ENCODE results near the gene SETD1A. TPM values are rescaled to one million over a fixed set of nuclear protein-coding genes. Genes with fewer than 3 reads are reported as not detected.

SETD1A gene
- total RNA-seq, 1 experiment from 2014 or later = 15.8 TPM

DNA sequence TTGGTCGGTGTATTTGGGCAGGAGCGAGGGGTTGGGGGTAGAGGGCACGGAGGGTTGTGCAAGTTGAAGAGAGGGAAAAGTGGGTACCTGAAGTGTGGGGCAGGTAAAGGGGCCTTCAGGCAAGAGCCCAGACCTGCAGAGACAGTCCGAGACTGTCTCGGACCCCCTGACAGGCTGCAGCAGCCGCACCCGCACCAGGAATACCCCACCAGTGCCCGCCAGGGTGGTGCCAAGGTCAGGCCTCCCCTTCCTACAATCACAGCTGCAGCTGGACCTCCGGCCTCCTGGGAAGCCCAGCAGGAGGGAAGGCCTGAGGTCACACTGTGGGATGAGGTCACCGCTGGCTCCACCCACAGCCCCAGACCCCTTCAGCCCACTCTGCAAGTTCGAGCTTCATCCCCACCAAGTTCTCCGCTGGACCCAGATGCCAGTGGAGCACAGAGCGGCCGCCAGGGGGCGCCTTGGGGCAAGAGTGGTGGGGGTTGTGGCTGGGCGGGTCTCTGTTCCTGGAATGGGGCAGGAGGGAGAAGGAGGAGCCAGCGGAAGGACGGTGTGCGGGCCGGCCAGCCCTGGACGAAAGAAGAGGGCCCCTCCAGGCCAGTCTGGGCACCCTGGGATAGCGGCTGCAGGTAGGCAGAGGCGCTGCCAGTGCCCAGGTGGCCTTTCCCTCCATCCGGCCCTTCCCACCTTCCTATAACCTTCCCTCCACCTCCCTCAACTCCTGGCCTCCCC, 27.3 kb downstream of the SETD1A start, which contains the start of gene HSD3B7:
HSD3B7 (plus strand) TSS at position 539 of the 732 bp plus-strand sequence. CDS start 452 bp downstream, outside the sequence.
- POLR2A ChIA-PET = interaction anchor here (0.7 to 3.4 kb wide), 8 partner anchors 49 to 217 kb away, joined by 3 to 30 read pairs (median 4); partner anchors contain the start of genes KAT8, STX4, ZNF646 and ZNF668
- Mint-ChIP-seq H3K4me3 (ENCODE audit: unreplicated experiment) (peak within 1 kb of the TSS; percentile 72), H3K27ac (ENCODE audit: low read depth, unreplicated experiment) (peak within 1 kb of the TSS; percentile 70), H3K9me3 (ENCODE audit: unreplicated experiment) (no peaks in the 10 kb centered on the region), H3K4me1 (ENCODE audit: insufficient read depth, unreplicated experiment) (peaks cover 5% of the 10 kb centered on the region), H3K27me3 (ENCODE audit: insufficient read depth, unreplicated experiment) (no peaks in the 10 kb centered on the region), H3K36me3 (ENCODE audit: insufficient read depth, unreplicated experiment) (peaks cover 37% of the 10 kb centered on the region)
- TF ChIP-seq, protein P1, sequence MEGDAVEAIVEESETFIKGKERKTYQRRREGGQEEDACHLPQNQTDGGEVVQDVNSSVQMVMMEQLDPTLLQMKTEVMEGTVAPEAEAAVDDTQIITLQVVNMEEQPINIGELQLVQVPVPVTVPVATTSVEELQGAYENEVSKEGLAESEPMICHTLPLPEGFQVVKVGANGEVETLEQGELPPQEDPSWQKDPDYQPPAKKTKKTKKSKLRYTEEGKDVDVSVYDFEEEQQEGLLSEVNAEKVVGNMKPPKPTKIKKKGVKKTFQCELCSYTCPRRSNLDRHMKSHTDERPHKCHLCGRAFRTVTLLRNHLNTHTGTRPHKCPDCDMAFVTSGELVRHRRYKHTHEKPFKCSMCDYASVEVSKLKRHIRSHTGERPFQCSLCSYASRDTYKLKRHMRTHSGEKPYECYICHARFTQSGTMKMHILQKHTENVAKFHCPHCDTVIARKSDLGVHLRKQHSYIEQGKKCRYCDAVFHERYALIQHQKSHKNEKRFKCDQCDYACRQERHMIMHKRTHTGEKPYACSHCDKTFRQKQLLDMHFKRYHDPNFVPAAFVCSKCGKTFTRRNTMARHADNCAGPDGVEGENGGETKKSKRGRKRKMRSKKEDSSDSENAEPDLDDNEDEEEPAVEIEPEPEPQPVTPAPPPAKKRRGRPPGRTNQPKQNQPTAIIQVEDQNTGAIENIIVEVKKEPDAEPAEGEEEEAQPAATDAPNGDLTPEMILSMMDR (IDR thresholded peaks at IDR 0.05; ENCODE audit: unreplicated experiment) = peak; percentile 93
- intact Hi-C loops (cut with micrococcal nuclease) = loop anchor here (1.0 to 5.0 kb wide), 4 partner anchors 88 to 157 kb away; partner anchors contain the start of gene KAT8
- DNase-seq (ENCODE audit: unreplicated experiment) = peak; percentile 80
- BruUV-seq (replicated peaks) = no TSS peak
- CTCF ChIA-PET = interaction anchor here (0.6 to 4.1 kb wide), 51 partner anchors 10 to 888 kb away, joined by 3 to 44 read pairs (median 5); partner anchors contain the start of genes KAT8, PRSS36, VKORC1 and ZNF267

DNA sequence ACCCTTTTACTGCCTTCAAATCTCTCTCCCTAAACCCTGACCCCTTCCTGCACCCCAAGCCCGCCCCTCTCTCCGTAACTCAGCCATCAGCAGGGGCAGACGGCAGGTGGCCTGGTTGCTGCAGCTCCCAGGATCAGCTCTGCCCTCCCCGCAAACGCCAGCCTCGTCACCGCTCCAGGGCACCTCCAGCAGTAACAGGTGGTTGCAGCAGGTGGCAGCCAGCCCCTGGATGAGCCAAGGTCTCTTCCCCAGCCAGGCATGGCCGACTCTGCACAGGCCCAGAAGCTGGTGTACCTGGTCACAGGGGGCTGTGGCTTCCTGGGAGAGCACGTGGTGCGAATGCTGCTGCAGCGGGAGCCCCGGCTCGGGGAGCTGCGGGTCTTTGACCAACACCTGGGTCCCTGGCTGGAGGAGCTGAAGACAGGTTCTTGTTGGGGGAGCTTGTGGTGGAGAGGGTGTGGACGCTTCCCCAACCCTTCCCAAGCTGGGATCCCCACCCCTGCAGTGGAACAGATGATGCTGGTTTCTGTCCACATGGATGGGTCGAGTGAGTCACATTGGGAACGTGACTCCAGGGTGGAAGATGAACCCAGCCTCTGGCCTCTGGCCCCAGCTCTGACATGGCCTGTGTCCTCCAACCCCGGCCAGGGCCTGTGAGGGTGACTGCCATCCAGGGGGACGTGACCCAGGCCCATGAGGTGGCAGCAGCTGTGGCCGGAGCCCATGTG, 28.0 kb downstream of the SETD1A start:
- H3K4me1 Mint-ChIP-seq (ENCODE audit: insufficient read depth, unreplicated experiment) = peaks cover 5% of the 10 kb centered on the region
- peak overlapping the region; percentile 70 for H3K27ac Mint-ChIP-seq (ENCODE audit: low read depth, unreplicated experiment)
- H3K4me3 Mint-ChIP-seq (ENCODE audit: unreplicated experiment) = peak overlapping the region; percentile 72
- peaks cover 30% of the 10 kb centered on the region for H3K36me3 Mint-ChIP-seq (ENCODE audit: insufficient read depth, unreplicated experiment)
- ChIA-PET CTCF (interaction anchor here (0.6 to 4.1 kb wide), 56 partner anchors 10 to 888 kb away, joined by 3 to 44 read pairs (median 5); partner anchors contain the start of genes KAT8, PRSS36, VKORC1 and ZNF267), POLR2A (interaction anchor here (0.7 to 3.4 kb wide), 8 partner anchors 48 to 157 kb away, joined by 3 to 30 read pairs (median 4); partner anchors contain the start of genes KAT8, STX4, ZNF646 and ZNF668)
- no TSS peak for BruUV-seq (replicated peaks)
- DNase-seq (ENCODE audit: unreplicated experiment) = peak; percentile 54
- H3K9me3 Mint-ChIP-seq (ENCODE audit: unreplicated experiment) = no peaks in the 10 kb centered on the region
- no peaks in the 10 kb centered on the region for H3K27me3 Mint-ChIP-seq (ENCODE audit: insufficient read depth, unreplicated experiment)
- intact Hi-C loops (cut with micrococcal nuclease) = loop anchor here (1.0 to 5.0 kb wide), 4 partner anchors 88 to 157 kb away; partner anchors contain the start of gene KAT8
- TF ChIP-seq, protein P1 (IDR thresholded peaks at IDR 0.05; ENCODE audit: unreplicated experiment) = peak; percentile 31

DNA sequence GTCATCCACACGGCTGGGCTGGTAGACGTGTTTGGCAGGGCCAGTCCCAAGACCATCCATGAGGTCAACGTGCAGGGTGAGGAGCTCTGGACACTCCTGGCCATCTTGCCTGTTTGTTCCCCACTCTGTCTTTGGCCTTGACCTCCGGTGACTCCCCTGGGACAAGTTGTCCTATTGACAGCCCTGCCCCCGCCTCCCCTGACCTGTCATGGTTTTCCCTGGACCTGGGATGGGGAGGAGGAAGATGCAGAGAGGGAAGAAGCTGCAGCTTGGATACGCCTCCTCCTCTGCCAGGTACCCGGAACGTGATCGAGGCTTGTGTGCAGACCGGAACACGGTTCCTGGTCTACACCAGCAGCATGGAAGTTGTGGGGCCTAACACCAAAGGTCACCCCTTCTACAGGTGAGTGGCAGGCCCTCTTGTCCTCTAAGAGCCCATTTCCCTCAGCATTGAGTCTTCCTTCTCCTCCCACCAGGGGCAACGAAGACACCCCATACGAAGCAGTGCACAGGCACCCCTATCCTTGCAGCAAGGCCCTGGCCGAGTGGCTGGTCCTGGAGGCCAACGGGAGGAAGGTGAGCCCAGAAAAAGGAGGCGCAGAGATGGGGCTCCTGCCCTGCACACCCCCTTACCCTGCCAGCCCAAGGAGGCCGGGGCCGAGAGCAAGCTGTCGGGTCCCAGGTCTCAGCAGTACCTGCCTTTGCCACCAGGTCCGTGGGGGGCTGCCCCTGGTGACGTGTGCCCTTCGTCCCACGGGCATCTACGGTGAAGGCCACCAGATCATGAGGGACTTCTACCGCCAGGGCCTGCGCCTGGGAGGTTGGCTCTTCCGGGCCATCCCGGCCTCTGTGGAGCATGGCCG, 28.8 kb downstream of the SETD1A start:
- Mint-ChIP-seq H3K9me3 (ENCODE audit: unreplicated experiment) (no peaks in the 10 kb centered on the region), H3K4me3 (ENCODE audit: unreplicated experiment) (no peak overlapping the region), H3K36me3 (ENCODE audit: insufficient read depth, unreplicated experiment) (peaks cover 23% of the 10 kb centered on the region), H3K4me1 (ENCODE audit: insufficient read depth, unreplicated experiment) (peaks cover 5% of the 10 kb centered on the region), H3K27me3 (ENCODE audit: insufficient read depth, unreplicated experiment) (no peaks in the 10 kb centered on the region), H3K27ac (ENCODE audit: low read depth, unreplicated experiment) (no peak overlapping the region)
- POLR2A ChIA-PET = interaction anchor here (0.7 to 3.4 kb wide), 6 partner anchors 65 to 156 kb away, joined by 3 to 30 read pairs (median 4); partner anchors contain the start of genes KAT8, ZNF646 and ZNF668
- BruUV-seq (replicated peaks) = no TSS peak
- intact Hi-C loops (cut with micrococcal nuclease) = loop anchor here (5.0 kb wide), 1 partner anchor 131 kb away; the partner anchor contains the start of gene KAT8
- no peak for DNase-seq (ENCODE audit: unreplicated experiment)
- CTCF ChIA-PET = interaction anchor here (0.6 to 4.1 kb wide), 48 partner anchors 9 to 887 kb away, joined by 3 to 44 read pairs (median 5); partner anchors contain the start of genes KAT8, VKORC1, ZNF267 and ZNF646
- TF ChIP-seq, protein P1 (IDR thresholded peaks at IDR 0.05; ENCODE audit: unreplicated experiment) = no peak

Data from MCF 10A (cell line).